NCI-H1694 treated with DMSO at 0.1 percent for 48 hours (cell line): ENCODE measurements around the gene PASK.
A peak's percentile ranks its signal among the peaks of the same experiment; 100 is the strongest.
"Not testable (repeated sequence)": the region's sequence is repeated elsewhere in the genome, so short reads cannot be mapped to it uniquely, and the experiment has no call there.

Source experiments
- DNase-seq: peaks from one replicate; lab custom pipeline; 2025; lab: John Stamatoyannopoulos, UW

The PASK gene

GRCh38 chr2:241105641-241106040 is 43.6 kb downstream of the PASK start:
- DNase-seq = no peak

- not testable (repeated sequence) for DNase-seq
These were observed 44.7 kb downstream of the PASK start for GRCh38 chr2:241104611-241105010.

GRCh38 chr2:241103176-241103595 is 46.1 kb downstream of the PASK start:
- no peak for DNase-seq

- DNase-seq = peak; percentile 69
These were observed 47.0 kb downstream of the PASK start, which contains the start of gene MTERF4 for GRCh38 chr2:241102239-241102803. MTERF4 (minus strand) TSS chr2:241102287; CDS start chr2:241102273, 14 bp downstream.

- DNase-seq = no peak
These were observed 50.0 kb downstream of the PASK start for GRCh38 chr2:241099246-241099645.

- DNase-seq = no peak
These were observed 52.3 kb downstream of the PASK start for GRCh38 chr2:241096979-241097378.

GRCh38 chr2:241095594-241096290 is 53.5 kb downstream of the PASK start:
- DNase-seq = no peak

GRCh38 chr2:241094924-241095420 is 54.3 kb downstream of the PASK start:
- DNase-seq = no peak

- DNase-seq = no peak
These were observed 55.1 kb downstream of the PASK start for GRCh38 chr2:241094172-241094571.

GRCh38 chr2:241093133-241093781 is 56.0 kb downstream of the PASK start:
- DNase-seq = not testable (repeated sequence)

GRCh38 chr2:241092677-241093076 is 56.6 kb downstream of the PASK start:
- no peak for DNase-seq

GRCh38 chr2:241091734-241092445 is 57.4 kb downstream of the PASK start:
- no peak for DNase-seq

GRCh38 chr2:241091201-241091600 is 58.1 kb downstream of the PASK start:
- no peak for DNase-seq

GRCh38 chr2:241088791-241089732 is 60.2 kb downstream of the PASK start:
- no peak for DNase-seq

- no peak for DNase-seq
These were observed 60.9 kb downstream of the PASK start for GRCh38 chr2:241088376-241088775.

GRCh38 chr2:241087420-241088268 is 61.6 kb downstream of the PASK start:
- DNase-seq = no peak

GRCh38 chr2:241084856-241085444 is 64.3 kb downstream of the PASK start:
- no peak for DNase-seq

- no peak for DNase-seq
These were observed 66.2 kb downstream of the PASK start for GRCh38 chr2:241083091-241083415.

GRCh38 chr2:241082341-241083090 is 66.8 kb downstream of the PASK start:
- no peak for DNase-seq
